T-helper 2 cell (primary cell): ENCODE results near the gene GABRB3.
"Not testable (repeated sequence)": the region's sequence is repeated elsewhere in the genome, so short reads cannot be mapped to it uniquely, and the experiment has no call there.

Experiments used
- DNase-seq, 5 experiments: peaks; one replicate each; pipeline versions ENCODE4 v3.0.0 to v3.0.0-alpha.2; 2012 to 2022

GABRB3 gene

GRCh38 chr15:26736502-26737248 lies 36.2 kb downstream of the GABRB3 start:
- DNase-seq: no peak

- no peak for DNase-seq
Observed at GRCh38 chr15:26731965-26732364, 40.9 kb downstream of the GABRB3 start.

GRCh38 chr15:26729581-26729980 lies 43.3 kb downstream of the GABRB3 start:
- DNase-seq: no peak

GRCh38 chr15:26729030-26729429 lies 43.8 kb downstream of the GABRB3 start:
- no peak for DNase-seq

GRCh38 chr15:26724381-26725150 lies 48.3 kb downstream of the GABRB3 start:
- no peak for DNase-seq

GRCh38 chr15:26722621-26723160 lies 50.2 kb downstream of the GABRB3 start:
- no peak for DNase-seq

- DNase-seq: no peak
Observed at GRCh38 chr15:26721232-26721967, 51.5 kb downstream of the GABRB3 start.

GRCh38 chr15:26720546-26720945 lies 52.3 kb downstream of the GABRB3 start:
- no peak for DNase-seq

- not testable (repeated sequence) for DNase-seq
Observed at GRCh38 chr15:26719866-26720265, 53.0 kb downstream of the GABRB3 start.

- no peak for DNase-seq
Observed at GRCh38 chr15:26716069-26716468, 56.8 kb downstream of the GABRB3 start.

- DNase-seq: no peak
Observed at GRCh38 chr15:26713498-26713897, 59.4 kb downstream of the GABRB3 start.

- no peak for DNase-seq
Observed at GRCh38 chr15:26712335-26712734, 60.5 kb downstream of the GABRB3 start.

GRCh38 chr15:26711445-26711844 lies 61.4 kb downstream of the GABRB3 start:
- no peak for DNase-seq

GRCh38 chr15:26702381-26702780 lies 70.5 kb downstream of the GABRB3 start:
- no peak for DNase-seq

- no peak for DNase-seq
Observed at GRCh38 chr15:26698555-26698954, 74.3 kb downstream of the GABRB3 start.

GRCh38 chr15:26697913-26698312 lies 75.0 kb downstream of the GABRB3 start:
- DNase-seq: no peak

- DNase-seq: no peak
Observed at GRCh38 chr15:26691249-26691648, 81.6 kb downstream of the GABRB3 start.

- no peak for DNase-seq
Observed at GRCh38 chr15:26690778-26691177, 82.1 kb downstream of the GABRB3 start.

GRCh38 chr15:26689462-26689861 lies 83.4 kb downstream of the GABRB3 start:
- DNase-seq: no peak

- DNase-seq: no peak
Observed at GRCh38 chr15:26686547-26687187, 86.2 kb downstream of the GABRB3 start.

GRCh38 chr15:26682598-26683164 lies 90.2 kb downstream of the GABRB3 start:
- no peak for DNase-seq

GRCh38 chr15:26679927-26680326 lies 92.9 kb downstream of the GABRB3 start:
- no peak for DNase-seq
